ENCODE data around the gene UNC79.
"Not testable (repeated sequence)": the region's sequence is repeated elsewhere in the genome, so short reads cannot be mapped to it uniquely, and the experiment has no call there.

The UNC79 gene

DNA sequence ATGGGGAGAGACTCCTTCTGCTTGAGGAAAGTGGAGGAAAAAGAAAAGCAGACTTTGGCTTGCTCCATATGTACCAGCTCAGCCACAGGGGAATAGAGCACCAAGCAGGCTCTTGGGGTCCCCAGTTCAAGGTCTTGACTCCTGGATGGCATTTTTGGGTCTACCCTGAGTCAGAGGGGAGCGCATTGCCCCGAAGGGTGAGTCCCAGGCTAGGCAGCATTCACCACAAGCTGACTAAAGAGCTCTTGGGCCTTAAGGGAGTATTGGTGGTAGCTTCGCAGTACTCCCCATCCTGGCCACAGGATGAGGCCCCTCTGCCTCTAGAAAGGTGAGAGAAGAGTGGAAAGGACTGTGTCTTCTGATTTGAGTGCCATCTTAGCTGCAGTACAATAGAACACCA is 19.8 kb upstream of the UNC79 start:
- ChIA-PET POLR2A (no interaction called here), CTCF (interaction anchor here (0.5 kb wide), 1 partner anchor 10 kb away, joined by 3 read pairs; no protein-coding TSS in a partner anchor)
- TF ChIP-seq, protein P1, sequence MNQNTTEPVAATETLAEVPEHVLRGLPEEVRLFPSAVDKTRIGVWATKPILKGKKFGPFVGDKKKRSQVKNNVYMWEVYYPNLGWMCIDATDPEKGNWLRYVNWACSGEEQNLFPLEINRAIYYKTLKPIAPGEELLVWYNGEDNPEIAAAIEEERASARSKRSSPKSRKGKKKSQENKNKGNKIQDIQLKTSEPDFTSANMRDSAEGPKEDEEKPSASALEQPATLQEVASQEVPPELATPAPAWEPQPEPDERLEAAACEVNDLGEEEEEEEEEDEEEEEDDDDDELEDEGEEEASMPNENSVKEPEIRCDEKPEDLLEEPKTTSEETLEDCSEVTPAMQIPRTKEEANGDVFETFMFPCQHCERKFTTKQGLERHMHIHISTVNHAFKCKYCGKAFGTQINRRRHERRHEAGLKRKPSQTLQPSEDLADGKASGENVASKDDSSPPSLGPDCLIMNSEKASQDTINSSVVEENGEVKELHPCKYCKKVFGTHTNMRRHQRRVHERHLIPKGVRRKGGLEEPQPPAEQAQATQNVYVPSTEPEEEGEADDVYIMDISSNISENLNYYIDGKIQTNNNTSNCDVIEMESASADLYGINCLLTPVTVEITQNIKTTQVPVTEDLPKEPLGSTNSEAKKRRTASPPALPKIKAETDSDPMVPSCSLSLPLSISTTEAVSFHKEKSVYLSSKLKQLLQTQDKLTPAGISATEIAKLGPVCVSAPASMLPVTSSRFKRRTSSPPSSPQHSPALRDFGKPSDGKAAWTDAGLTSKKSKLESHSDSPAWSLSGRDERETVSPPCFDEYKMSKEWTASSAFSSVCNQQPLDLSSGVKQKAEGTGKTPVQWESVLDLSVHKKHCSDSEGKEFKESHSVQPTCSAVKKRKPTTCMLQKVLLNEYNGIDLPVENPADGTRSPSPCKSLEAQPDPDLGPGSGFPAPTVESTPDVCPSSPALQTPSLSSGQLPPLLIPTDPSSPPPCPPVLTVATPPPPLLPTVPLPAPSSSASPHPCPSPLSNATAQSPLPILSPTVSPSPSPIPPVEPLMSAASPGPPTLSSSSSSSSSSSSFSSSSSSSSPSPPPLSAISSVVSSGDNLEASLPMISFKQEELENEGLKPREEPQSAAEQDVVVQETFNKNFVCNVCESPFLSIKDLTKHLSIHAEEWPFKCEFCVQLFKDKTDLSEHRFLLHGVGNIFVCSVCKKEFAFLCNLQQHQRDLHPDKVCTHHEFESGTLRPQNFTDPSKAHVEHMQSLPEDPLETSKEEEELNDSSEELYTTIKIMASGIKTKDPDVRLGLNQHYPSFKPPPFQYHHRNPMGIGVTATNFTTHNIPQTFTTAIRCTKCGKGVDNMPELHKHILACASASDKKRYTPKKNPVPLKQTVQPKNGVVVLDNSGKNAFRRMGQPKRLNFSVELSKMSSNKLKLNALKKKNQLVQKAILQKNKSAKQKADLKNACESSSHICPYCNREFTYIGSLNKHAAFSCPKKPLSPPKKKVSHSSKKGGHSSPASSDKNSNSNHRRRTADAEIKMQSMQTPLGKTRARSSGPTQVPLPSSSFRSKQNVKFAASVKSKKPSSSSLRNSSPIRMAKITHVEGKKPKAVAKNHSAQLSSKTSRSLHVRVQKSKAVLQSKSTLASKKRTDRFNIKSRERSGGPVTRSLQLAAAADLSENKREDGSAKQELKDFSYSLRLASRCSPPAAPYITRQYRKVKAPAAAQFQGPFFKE (tag by site-specific recombination; IDR thresholded peaks at IDR 0.05; ENCODE audit: borderline replicate concordance): no peak
- TF ChIP-seq GFI1B (tag by site-specific recombination; IDR thresholded peaks at IDR 0.05): no peak
- TF ChIP-seq ZNF404 (tag by site-specific recombination; IDR thresholded peaks at IDR 0.05): no peak
- TF ChIP-seq ZBTB8A (tag by site-specific recombination; IDR thresholded peaks at IDR 0.05): no peak
- no peak for TF ChIP-seq ZNF214 (tag by site-specific recombination; IDR thresholded peaks at IDR 0.05; ENCODE audit: borderline replicate concordance)
- TF ChIP-seq, protein P2, sequence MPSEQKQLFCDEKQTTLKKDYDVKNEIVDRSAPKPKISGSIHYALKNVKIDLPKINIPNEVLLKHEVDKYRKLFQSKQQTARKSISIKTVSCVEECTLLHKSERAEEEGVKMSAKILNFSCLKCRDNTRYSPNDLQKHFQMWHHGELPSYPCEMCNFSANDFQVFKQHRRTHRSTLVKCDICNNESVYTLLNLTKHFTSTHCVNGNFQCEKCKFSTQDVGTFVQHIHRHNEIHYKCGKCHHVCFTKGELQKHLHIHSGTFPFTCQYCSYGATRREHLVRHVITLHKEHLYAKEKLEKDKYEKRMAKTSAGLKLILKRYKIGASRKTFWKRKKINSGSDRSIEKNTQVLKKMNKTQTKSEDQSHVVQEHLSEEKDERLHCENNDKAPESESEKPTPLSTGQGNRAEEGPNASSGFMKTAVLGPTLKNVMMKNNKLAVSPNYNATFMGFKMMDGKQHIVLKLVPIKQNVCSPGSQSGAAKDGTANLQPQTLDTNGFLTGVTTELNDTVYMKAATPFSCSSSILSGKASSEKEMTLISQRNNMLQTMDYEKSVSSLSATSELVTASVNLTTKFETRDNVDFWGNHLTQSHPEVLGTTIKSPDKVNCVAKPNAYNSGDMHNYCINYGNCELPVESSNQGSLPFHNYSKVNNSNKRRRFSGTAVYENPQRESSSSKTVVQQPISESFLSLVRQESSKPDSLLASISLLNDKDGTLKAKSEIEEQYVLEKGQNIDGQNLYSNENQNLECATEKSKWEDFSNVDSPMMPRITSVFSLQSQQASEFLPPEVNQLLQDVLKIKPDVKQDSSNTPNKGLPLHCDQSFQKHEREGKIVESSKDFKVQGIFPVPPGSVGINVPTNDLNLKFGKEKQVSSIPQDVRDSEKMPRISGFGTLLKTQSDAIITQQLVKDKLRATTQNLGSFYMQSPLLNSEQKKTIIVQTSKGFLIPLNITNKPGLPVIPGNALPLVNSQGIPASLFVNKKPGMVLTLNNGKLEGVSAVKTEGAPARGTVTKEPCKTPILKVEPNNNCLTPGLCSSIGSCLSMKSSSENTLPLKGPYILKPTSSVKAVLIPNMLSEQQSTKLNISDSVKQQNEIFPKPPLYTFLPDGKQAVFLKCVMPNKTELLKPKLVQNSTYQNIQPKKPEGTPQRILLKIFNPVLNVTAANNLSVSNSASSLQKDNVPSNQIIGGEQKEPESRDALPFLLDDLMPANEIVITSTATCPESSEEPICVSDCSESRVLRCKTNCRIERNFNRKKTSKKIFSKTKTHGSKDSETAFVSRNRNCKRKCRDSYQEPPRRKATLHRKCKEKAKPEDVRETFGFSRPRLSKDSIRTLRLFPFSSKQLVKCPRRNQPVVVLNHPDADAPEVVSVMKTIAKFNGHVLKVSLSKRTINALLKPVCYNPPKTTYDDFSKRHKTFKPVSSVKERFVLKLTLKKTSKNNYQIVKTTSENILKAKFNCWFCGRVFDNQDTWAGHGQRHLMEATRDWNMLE (tag by site-specific recombination; conservative IDR thresholded peaks at IDR 0.05; ENCODE audit: low read depth): no peak
- no peak for TF ChIP-seq HOXD13 (CRISPR knock-in tag; IDR thresholded peaks at IDR 0.05; ENCODE audit: borderline replicate concordance)
- TF ChIP-seq, protein P3, sequence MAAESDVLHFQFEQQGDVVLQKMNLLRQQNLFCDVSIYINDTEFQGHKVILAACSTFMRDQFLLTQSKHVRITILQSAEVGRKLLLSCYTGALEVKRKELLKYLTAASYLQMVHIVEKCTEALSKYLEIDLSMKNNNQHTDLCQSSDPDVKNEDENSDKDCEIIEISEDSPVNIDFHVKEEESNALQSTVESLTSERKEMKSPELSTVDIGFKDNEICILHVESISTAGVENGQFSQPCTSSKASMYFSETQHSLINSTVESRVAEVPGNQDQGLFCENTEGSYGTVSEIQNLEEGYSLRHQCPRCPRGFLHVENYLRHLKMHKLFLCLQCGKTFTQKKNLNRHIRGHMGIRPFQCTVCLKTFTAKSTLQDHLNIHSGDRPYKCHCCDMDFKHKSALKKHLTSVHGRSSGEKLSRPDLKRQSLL (tag by site-specific recombination; IDR thresholded peaks at IDR 0.05): no peak
- TF ChIP-seq ZNF221 (tag by site-specific recombination; IDR thresholded peaks at IDR 0.05; ENCODE audit: borderline replicate concordance): no peak
- no peak for TF ChIP-seq ZNF658 (tag by site-specific recombination; IDR thresholded peaks at IDR 0.05)
- no peak for TF ChIP-seq MYNN (tag by site-specific recombination; IDR thresholded peaks at IDR 0.05; ENCODE audit: borderline replicate concordance)
- TF ChIP-seq ZNF830 (tag by site-specific recombination; IDR thresholded peaks at IDR 0.05; ENCODE audit: low read depth): no peak
- TF ChIP-seq REPIN1 (tag by site-specific recombination; IDR thresholded peaks at IDR 0.05; ENCODE audit: low read depth): no peak
- no peak for TF ChIP-seq ZNF114 (tag by site-specific recombination; IDR thresholded peaks at IDR 0.05)
- TF ChIP-seq ZNF621 (tag by site-specific recombination; IDR thresholded peaks at IDR 0.05): no peak
- no peak for TF ChIP-seq ZNF324 (tag by site-specific recombination; IDR thresholded peaks at IDR 0.05)
- no peak for TF ChIP-seq ZNF510 (tag by site-specific recombination; IDR thresholded peaks at IDR 0.05; ENCODE audit: insufficient replicate concordance)
- Histone ChIP-seq H3K4me3 (ENCODE audit: low read depth, low read length) (no peak overlapping the region), H3K36me3 (ENCODE audit: control insufficient read depth in 2 of 2, insufficient read depth in 1 of 2, low read length in 2 of 2) (no peaks in the 10 kb centered on the region), H3K27ac (ENCODE audit: extremely low read depth, low read depth, low read length) (no peak overlapping the region), H3K9me3 (ENCODE audit: control insufficient read depth, insufficient read depth, low read depth, low read length) (no peaks in the 10 kb centered on the region), H3K4me1 (ENCODE audit: control insufficient read depth, insufficient read depth, low read length) (no peaks in the 10 kb centered on the region)

DNA sequence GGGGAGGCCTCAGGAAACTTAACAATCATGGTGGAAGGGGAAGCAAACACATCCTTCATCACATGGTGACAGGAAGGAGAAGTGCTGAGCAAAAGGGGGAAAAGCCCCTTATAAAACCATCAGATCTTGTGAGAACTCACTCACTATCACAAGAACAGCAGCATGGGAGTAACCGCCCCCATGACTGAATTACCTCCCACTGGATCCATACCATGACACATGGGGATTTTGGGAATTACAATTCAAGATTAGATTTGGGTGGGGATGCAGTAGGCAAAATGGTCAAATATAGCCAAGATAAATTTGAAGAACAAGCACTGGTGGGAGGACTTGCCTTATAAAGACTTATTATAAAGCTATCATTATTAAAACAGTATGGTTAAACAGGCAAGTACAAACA is 5.6 kb upstream of the UNC79 start:
- H3K36me3 ChIP-seq (ENCODE audit: control insufficient read depth in 2 of 2, insufficient read depth in 1 of 2, low read length in 2 of 2); POLR2A ChIA-PET; CTCF ChIA-PET; H3K27ac ChIP-seq (ENCODE audit: extremely low read depth, low read depth, low read length); H3K4me3 ChIP-seq (ENCODE audit: low read depth, low read length); H3K9me3 ChIP-seq (ENCODE audit: control insufficient read depth, insufficient read depth, low read depth, low read length); H3K4me1 ChIP-seq (ENCODE audit: control insufficient read depth, insufficient read depth, low read length): not testable (repeated sequence)

All from HEK293 (cell line).